T-helper 2 cell treated with Interferon-gamma antibody and Interleukin-4, amounts not matched to agents 5 μg/mL and 100 μg/mL, for 36 hours (primary cell): ENCODE results near the gene AMER1.
"Not testable (repeated sequence)": the region's sequence is repeated elsewhere in the genome, so short reads cannot be mapped to it uniquely, and the experiment has no call there.

Experiments used
- DNase-seq: peaks from one replicate; pipeline ENCODE4 v3.0.0; 2021; ENCODE audit warnings: low spot score
- H3K27ac Mint-ChIP-seq: one replicate; pipeline ENCODE4 v1.8.0; 2021; ENCODE audit warnings: mild to moderate bottlenecking, mixed read lengths
- H3K27me3 Mint-ChIP-seq: one replicate; pipeline ENCODE4 v1.8.0; 2021; ENCODE audit warnings: low read depth, mixed read lengths
- H3K36me3 Mint-ChIP-seq: one replicate; pipeline ENCODE4 v1.8.0; 2021; ENCODE audit warnings: low read depth, mixed read lengths
- H3K4me1 Mint-ChIP-seq: one replicate; pipeline ENCODE4 v1.8.0; 2021; ENCODE audit warnings: low read depth, mixed read lengths
- H3K4me3 Mint-ChIP-seq: one replicate; pipeline ENCODE4 v1.8.0; 2022; ENCODE audit warnings: mild to moderate bottlenecking, moderate library complexity, mixed read lengths
- H3K9me3 Mint-ChIP-seq: one replicate; pipeline ENCODE4 v1.8.0; 2021; ENCODE audit warnings: mixed read lengths

AMER1 gene

DNA sequence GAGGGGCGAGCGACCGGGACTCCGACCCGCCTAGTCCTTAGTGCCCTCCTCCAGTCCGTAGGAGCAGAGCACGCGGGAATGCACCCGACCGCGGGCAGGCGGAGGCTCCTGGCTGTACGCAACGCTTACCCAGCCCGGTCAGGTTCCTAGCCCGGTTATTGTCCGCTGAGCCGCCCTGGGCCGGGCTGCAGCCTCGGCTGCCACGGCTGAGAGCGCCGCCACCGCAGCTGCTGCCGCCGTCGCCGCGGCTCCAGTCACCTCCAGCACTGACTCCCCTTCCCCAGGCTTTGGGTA, at the start of gene AMER1:
Gene AMER1 (minus strand): TSS at position 268 of the 294 bp plus-strand sequence. CDS start 12,422 bp downstream, outside the sequence.
- Mint-ChIP-seq H3K36me3 (no peaks in the 10 kb centered on the region), H3K27ac (peak within 1 kb of the TSS; percentile 92), H3K9me3 (no peaks in the 10 kb centered on the region), H3K4me1 (peaks cover 2% of the 10 kb centered on the region), H3K27me3 (no peaks in the 10 kb centered on the region), H3K4me3 (peak within 1 kb of the TSS; percentile 88)
- no peak for DNase-seq

DNA sequence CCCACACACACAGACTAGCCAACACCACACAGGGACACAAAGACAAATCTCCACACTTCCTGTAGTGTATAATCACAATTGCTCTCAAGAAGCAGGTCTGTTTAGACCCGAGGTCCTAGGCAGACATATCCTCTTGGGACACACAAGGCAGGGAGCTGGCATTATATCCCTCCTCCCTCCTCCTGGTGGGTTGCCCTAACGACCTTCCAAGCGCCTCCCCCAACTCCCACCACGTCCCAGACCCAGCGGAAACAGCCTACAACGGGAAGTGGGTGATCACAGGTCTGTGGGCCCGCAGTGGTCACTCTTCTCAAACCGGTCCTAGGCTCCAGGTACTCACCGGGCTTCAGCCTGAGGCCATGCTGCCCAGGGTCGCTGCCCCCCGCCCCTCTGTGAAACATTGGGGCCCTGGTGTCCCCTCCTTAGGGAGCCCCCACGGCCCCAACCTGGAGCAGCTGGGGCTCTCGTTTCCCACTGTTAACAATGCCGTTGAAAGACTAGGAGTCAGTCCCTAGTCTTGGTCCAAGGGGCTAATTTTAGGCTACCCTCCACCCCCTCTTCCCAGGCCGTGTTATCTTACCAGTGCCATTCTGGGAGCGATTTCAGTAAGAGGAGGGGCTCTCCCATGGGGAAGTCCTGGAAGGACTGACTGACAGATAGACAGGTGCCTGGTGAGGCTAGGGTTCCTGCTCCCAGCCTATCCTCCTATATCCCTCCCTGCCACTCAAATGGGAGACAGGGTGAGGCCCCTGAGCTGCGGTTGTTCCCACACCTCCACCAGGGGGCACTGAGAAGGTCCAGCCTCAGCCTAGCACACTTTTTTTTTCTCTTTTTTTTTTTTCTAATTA, 24.8 kb upstream of the AMER1 start, which contains the start of gene ASB12:
Gene ASB12 (minus strand): TSS at position 485 of the 848 bp plus-strand sequence. CDS start 4,957 bp downstream, outside the sequence.
- Mint-ChIP-seq H3K27me3 (no peaks in the 10 kb centered on the region), H3K27ac (no peak within 1 kb of the TSS), H3K9me3 (no peaks in the 10 kb centered on the region), H3K36me3 (no peaks in the 10 kb centered on the region), H3K4me1 (no peaks in the 10 kb centered on the region), H3K4me3 (no peak within 1 kb of the TSS)
- no peak for DNase-seq

DNA sequence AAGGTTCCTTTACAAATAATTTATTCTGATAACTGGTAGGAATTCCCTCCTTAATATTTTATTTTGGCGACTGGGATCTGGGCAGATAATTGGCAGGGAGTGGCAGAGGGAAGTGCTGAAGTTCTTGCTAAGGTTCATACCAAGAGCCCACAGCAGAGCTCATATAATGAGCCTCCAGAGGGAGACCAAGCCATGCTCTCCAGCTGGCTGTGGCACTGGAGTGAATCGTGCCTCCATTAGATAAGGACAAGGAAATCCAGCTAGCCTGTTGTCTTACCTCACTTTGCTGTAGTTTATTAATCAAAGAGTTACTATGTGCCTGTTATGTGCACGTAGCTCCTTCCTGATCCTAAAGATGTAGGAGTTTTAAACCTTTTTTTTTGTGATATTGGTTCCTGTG, 23.6 kb upstream of the AMER1 start:
- no peaks in the 10 kb centered on the region for H3K36me3 Mint-ChIP-seq
- DNase-seq = no peak
- no peaks in the 10 kb centered on the region for H3K9me3 Mint-ChIP-seq
- H3K4me1 Mint-ChIP-seq = no peaks in the 10 kb centered on the region
- no peak overlapping the region for H3K4me3 Mint-ChIP-seq
- H3K27ac Mint-ChIP-seq = no peak overlapping the region
- no peaks in the 10 kb centered on the region for H3K27me3 Mint-ChIP-seq

DNA sequence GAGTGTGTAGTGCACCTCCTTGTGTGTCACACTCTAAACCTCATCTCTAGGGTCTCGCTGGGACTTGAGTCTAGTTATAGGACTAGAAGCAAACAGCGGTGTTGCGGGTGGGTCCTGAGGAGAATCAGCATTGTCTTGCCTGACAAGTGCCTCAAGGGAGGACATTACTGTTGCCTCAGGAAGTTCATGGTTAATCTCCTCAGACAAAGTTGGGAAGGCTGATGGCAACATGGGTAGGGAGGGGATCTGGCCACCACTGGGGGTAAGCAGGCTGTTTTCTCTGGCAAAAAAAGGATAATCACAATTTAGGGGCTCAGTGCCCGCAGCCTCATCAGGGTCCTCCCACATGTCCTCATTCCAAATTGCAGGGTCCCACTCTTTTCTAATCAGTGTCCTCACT, 12.5 kb upstream of the AMER1 start:
- DNase-seq = no peak
- Mint-ChIP-seq H3K4me1 (no peaks in the 10 kb centered on the region), H3K27ac (no peak overlapping the region), H3K27me3 (no peaks in the 10 kb centered on the region), H3K4me3 (no peak overlapping the region), H3K9me3 (no peaks in the 10 kb centered on the region), H3K36me3 (no peaks in the 10 kb centered on the region)

GRCh38 chrX:64213989-64214388, 8.5 kb upstream of the AMER1 start:
- DNase-seq, H3K27ac Mint-ChIP-seq, H3K4me1 Mint-ChIP-seq, H3K4me3 Mint-ChIP-seq, H3K36me3 Mint-ChIP-seq, H3K27me3 Mint-ChIP-seq, H3K9me3 Mint-ChIP-seq: not testable (repeated sequence)

- Mint-ChIP-seq H3K27me3 (no peaks in the 10 kb centered on the region), H3K36me3 (no peaks in the 10 kb centered on the region), H3K9me3 (no peaks in the 10 kb centered on the region), H3K4me1 (peaks cover 2% of the 10 kb centered on the region), H3K4me3 (peak overlapping the region; percentile 88), H3K27ac (peak overlapping the region; percentile 92)
- no peak for DNase-seq
These were observed 1.2 kb upstream of the AMER1 start for GRCh38 chrX:64206556-64207162.

DNA sequence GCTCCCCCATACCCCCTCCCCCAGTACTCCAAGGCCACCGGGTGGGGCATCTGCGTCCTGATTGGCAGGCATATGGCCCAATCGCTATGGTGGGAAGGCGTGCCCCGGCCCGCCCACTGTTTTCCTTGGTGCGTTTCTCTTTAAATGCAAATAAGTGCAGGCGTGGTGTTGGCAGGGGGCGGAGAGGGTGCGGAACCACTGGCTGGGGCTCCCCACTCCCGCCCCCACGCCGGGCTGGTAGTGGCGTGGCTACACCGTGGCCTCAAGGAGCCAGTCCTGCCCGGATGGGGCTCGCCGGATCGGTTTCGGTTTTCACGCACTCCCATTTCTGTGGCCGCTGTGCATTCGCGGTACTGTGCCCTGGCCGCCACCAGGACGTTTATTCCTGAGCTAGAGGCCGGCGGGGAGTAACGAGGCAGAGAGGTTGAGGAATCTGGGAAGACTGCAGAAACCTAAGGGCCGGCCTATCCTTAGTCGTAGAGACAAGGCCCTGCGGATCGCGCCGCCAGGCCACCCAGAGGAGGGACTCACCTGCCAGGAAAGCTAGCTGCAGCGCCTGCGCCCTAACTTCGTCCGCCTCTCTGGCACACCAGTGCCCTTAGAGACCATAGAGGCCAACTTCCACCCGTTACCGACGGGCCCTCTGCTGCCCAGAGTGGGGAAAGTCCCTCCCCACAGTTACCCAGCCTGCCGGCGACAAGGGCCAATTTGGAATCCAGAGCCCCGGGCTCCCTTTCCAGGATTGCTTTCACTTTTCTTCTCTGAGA, 410 bp upstream of the AMER1 start:
- peak; percentile 86 for DNase-seq
- H3K4me3 Mint-ChIP-seq = peak overlapping the region; percentile 88
- H3K9me3 Mint-ChIP-seq = no peaks in the 10 kb centered on the region
- no peaks in the 10 kb centered on the region for H3K27me3 Mint-ChIP-seq
- peaks cover 2% of the 10 kb centered on the region for H3K4me1 Mint-ChIP-seq
- H3K27ac Mint-ChIP-seq = peak overlapping the region; percentile 92
- no peaks in the 10 kb centered on the region for H3K36me3 Mint-ChIP-seq

- Mint-ChIP-seq H3K27me3 (no peaks in the 10 kb centered on the region), H3K4me3 (peak overlapping the region; percentile 88), H3K27ac (peak overlapping the region; percentile 52), H3K4me1 (peaks cover 2% of the 10 kb centered on the region), H3K36me3 (no peaks in the 10 kb centered on the region), H3K9me3 (no peaks in the 10 kb centered on the region)
- DNase-seq = peak; percentile 4
These were observed 637 bp downstream of the AMER1 start for GRCh38 chrX:64204701-64205440.

GRCh38 chrX:64204252-64204651, 1.3 kb downstream of the AMER1 start:
- H3K27me3 Mint-ChIP-seq = no peaks in the 10 kb centered on the region
- H3K9me3 Mint-ChIP-seq = no peaks in the 10 kb centered on the region
- peaks cover 2% of the 10 kb centered on the region for H3K4me1 Mint-ChIP-seq
- no peaks in the 10 kb centered on the region for H3K36me3 Mint-ChIP-seq
- no peak overlapping the region for H3K27ac Mint-ChIP-seq
- DNase-seq = no peak
- peak overlapping the region; percentile 70 for H3K4me3 Mint-ChIP-seq

DNA sequence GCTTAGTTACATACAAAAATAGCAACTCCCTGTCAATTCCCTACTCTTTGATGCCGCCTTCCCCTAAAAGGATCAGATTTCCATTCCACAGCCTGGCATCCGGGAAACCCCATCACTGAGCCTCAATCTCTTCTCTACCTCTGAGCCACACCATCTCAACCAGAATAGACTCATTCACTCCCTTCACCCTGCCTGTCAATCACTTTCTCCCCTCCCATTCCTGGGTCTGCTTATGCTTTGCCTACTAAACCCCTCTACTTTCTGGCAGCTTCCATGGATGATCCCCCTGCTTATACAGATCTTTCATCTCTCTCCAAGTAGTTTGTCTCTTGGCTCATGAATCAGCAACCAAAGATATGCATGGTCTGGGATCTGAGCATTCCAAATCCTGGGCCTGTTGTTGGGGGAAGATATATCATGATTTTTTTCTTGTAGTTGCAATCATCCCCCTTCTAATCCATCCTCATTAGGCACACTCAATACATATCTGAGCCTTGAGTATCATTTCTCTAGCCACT, 2.6 kb downstream of the AMER1 start:
- no peak for DNase-seq
- Mint-ChIP-seq H3K36me3 (no peaks in the 10 kb centered on the region), H3K27me3 (no peaks in the 10 kb centered on the region), H3K4me1 (peaks cover 2% of the 10 kb centered on the region), H3K27ac (no peak overlapping the region), H3K9me3 (no peaks in the 10 kb centered on the region), H3K4me3 (no peak overlapping the region)

DNA sequence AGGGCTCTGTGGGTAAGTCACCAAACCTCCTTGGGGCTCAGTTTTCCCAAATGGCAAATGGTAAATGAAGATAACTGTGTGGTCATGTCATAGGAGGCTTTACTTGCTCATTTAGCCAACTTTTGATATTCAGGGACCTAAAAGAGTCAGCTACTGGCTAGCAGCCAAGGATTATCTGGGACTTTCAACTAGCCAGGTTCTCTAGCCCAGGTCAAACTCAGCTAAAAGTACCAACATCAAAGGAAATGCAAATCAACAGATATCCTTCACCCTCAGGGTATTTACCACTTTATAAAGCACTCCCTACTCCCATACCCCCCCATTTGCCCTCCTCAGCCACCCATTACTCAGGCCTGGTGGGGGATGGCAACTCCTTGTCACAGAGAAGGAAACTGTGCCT, 7.5 kb downstream of the AMER1 start:
- H3K36me3 Mint-ChIP-seq = no peaks in the 10 kb centered on the region
- H3K4me1 Mint-ChIP-seq = peaks cover 2% of the 10 kb centered on the region
- no peaks in the 10 kb centered on the region for H3K9me3 Mint-ChIP-seq
- no peak for DNase-seq
- H3K4me3 Mint-ChIP-seq = no peak overlapping the region
- no peaks in the 10 kb centered on the region for H3K27me3 Mint-ChIP-seq
- H3K27ac Mint-ChIP-seq = no peak overlapping the region

DNA sequence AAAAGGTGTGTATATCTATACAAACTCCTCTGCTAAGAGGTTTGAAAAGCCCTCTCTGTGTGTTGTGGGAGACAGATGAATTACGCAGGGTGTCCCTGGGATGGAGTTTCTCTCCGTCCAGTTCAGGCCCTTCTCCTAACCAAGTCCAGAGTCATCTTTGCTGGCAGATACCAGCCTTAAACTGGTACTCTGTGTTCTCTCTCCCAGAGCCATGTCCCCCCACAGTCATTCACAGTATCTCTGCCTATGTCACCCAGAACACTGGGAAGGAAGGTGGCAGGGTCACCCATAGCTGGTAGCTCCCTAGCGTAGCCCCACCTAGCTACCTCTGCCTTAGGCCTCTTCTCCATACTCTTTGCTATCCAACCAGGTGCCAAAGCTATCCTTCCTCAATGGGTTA, 8.9 kb downstream of the AMER1 start:
- H3K27me3 Mint-ChIP-seq = no peaks in the 10 kb centered on the region
- no peak overlapping the region for H3K27ac Mint-ChIP-seq
- DNase-seq = no peak
- peaks cover 4% of the 10 kb centered on the region for H3K36me3 Mint-ChIP-seq
- H3K4me3 Mint-ChIP-seq = no peak overlapping the region
- no peaks in the 10 kb centered on the region for H3K9me3 Mint-ChIP-seq
- H3K4me1 Mint-ChIP-seq = no peaks in the 10 kb centered on the region

GRCh38 chrX:64195862-64196261, 9.6 kb downstream of the AMER1 start:
- DNase-seq = no peak
- Mint-ChIP-seq H3K27ac (no peak overlapping the region), H3K27me3 (no peaks in the 10 kb centered on the region)

More at GRCh38 chrX:64195862-64196261, 9.6 kb downstream of the AMER1 start:
- H3K4me3 Mint-ChIP-seq = no peak overlapping the region
- H3K36me3 Mint-ChIP-seq = peaks cover 4% of the 10 kb centered on the region
- no peaks in the 10 kb centered on the region for H3K4me1 Mint-ChIP-seq
- H3K9me3 Mint-ChIP-seq = no peaks in the 10 kb centered on the region
